Type B pancreatic cell (in vitro differentiated cells): ENCODE data around the gene PCCA. TPM values are rescaled to one million over a fixed set of nuclear protein-coding genes. Genes with fewer than 3 reads are reported as not detected.

Experiments used
- DNase-seq: peaks from one replicate; pipeline ENCODE4 v3.0.0; 2021; ENCODE audit warnings: mixed read lengths; ENCODE audit not compliant: unreplicated experiment; ENCODE audit errors: extremely low spot score
- H3K27ac Mint-ChIP-seq: 2 replicates; pipeline ENCODE4 v1.8.0; 2021; ENCODE audit warnings: mild to moderate bottlenecking, mixed read lengths
- H3K27me3 Mint-ChIP-seq: 2 replicates; pipeline ENCODE4 v1.8.0; 2021; ENCODE audit warnings: mixed read lengths
- H3K36me3 Mint-ChIP-seq: 2 replicates; pipeline ENCODE4 v1.8.0; 2021; ENCODE audit warnings: mixed read lengths
- H3K4me1 Mint-ChIP-seq: one replicate; pipeline ENCODE4 v1.8.0; 2021; ENCODE audit warnings: mixed read lengths; ENCODE audit not compliant: unreplicated experiment
- H3K4me3 Mint-ChIP-seq: 2 replicates; pipeline ENCODE4 v1.8.0; 2021; ENCODE audit warnings: mild to moderate bottlenecking, mixed read lengths
- H3K9me3 Mint-ChIP-seq: 2 replicates; pipeline ENCODE4 v1.8.0; 2021; ENCODE audit warnings: mixed read lengths
- CTCF ChIP-seq: fragments of 200-600 bp; sonication (generic); conservative IDR thresholded peaks from 2 replicates; pipeline ENCODE4 v1.5.0; 2021; ENCODE audit warnings: antibody characterized with exemption, mild to moderate bottlenecking
- long read RNA-seq: library from polyadenylated mRNA; unstranded; transcript quantifications from one replicate; pipeline ENCODE4 v2.0.0, GENCODE V29; 2020
- total RNA-seq: library from RNA; stranded (reverse); gene quantifications from 2 replicates; pipeline ENCODE4 v1.2.1, GENCODE V29; 2021; ENCODE audit warnings: low replicate concordance

Gene PCCA
- 21.1 and 46.8 TPM in 2 replicates for total RNA-seq
- long read RNA-seq, transcript PCCA-202 (24 exons, 2,494 nt) = major isoform, 102 of 145 reads
- long read RNA-seq, transcript PCCA-201 (23 exons, 2,418 nt) = minor isoform, 10 of 145 reads
- long read RNA-seq, partial matches to known transcripts = 6 of 145 reads
- long read RNA-seq, other reads (novel, unspliced or antisense) = 23 of 145 reads

- DNase-seq = peak; percentile 94
- TF ChIP-seq CTCF = peak; percentile 17
- H3K27me3 Mint-ChIP-seq = no peaks in the 10 kb centered on the region
- H3K36me3 Mint-ChIP-seq = peaks cover 9% of the 10 kb centered on the region
- H3K27ac Mint-ChIP-seq = peak within 1 kb of the TSS; percentile 85
- peaks cover 37% of the 10 kb centered on the region for H3K4me1 Mint-ChIP-seq
- no peaks in the 10 kb centered on the region for H3K9me3 Mint-ChIP-seq
- peak within 1 kb of the TSS; percentile 96 for H3K4me3 Mint-ChIP-seq
Measured at GRCh38 chr13:100088644-100089464, at the start of gene PCCA. PCCA (plus strand) TSS chr13:100089093; CDS start chr13:100089121, 28 bp downstream.

- TF ChIP-seq CTCF = no peak
- DNase-seq = no peak
- H3K9me3 Mint-ChIP-seq = no peaks in the 10 kb centered on the region
- no peaks in the 10 kb centered on the region for H3K27me3 Mint-ChIP-seq
- H3K36me3 Mint-ChIP-seq = no peaks in the 10 kb centered on the region
- H3K27ac Mint-ChIP-seq = no peak overlapping the region
- H3K4me1 Mint-ChIP-seq = peaks cover 10% of the 10 kb centered on the region
- H3K4me3 Mint-ChIP-seq = no peak overlapping the region
Measured at GRCh38 chr13:100039740-100040139, 49.2 kb upstream of the PCCA start.

- Mint-ChIP-seq H3K4me1 (peaks cover 10% of the 10 kb centered on the region), H3K4me3 (no peak overlapping the region), H3K9me3 (no peaks in the 10 kb centered on the region), H3K27ac (no peak overlapping the region), H3K36me3 (no peaks in the 10 kb centered on the region), H3K27me3 (no peaks in the 10 kb centered on the region)
- no peak for TF ChIP-seq CTCF
- no peak for DNase-seq
Measured at GRCh38 chr13:100040196-100040595, 48.7 kb upstream of the PCCA start.

- Mint-ChIP-seq H3K27me3 (no peaks in the 10 kb centered on the region), H3K36me3 (no peaks in the 10 kb centered on the region), H3K27ac (no peak overlapping the region), H3K4me3 (no peak overlapping the region), H3K9me3 (no peaks in the 10 kb centered on the region), H3K4me1 (peaks cover 4% of the 10 kb centered on the region)
- DNase-seq = no peak
- no peak for TF ChIP-seq CTCF
Measured at GRCh38 chr13:100044936-100045335, 44.0 kb upstream of the PCCA start.

GRCh38 chr13:100045355-100045754 lies 43.5 kb upstream of the PCCA start:
- Mint-ChIP-seq H3K4me1 (peaks cover under 1% of the 10 kb centered on the region), H3K27ac (no peak overlapping the region), H3K9me3 (no peaks in the 10 kb centered on the region), H3K27me3 (no peaks in the 10 kb centered on the region), H3K4me3 (no peak overlapping the region), H3K36me3 (no peaks in the 10 kb centered on the region)
- no peak for TF ChIP-seq CTCF
- DNase-seq = no peak
